Caco-2 (cell line): ENCODE data around the gene CHRM2. TPM values are rescaled to one million over a fixed set of nuclear protein-coding genes. Genes with fewer than 3 reads are reported as not detected.

Experiments
- BruUV-seq: library from RNA; stranded (reverse); fragments of 400-500 nt; replicated peaks from 2 replicates; lab custom pipeline; 2021; lab: Mats Ljungman, UMichigan
- CTCF ChIA-PET: fragments of 300-600 bp; sonication (Branson Sonifier 250); formaldehyde crosslinking; loops from one replicate; lab custom pipeline; 2022; ENCODE audit warnings: antibody characterized with exemption; lab: Charles Lee
- POLR2A ChIA-PET: fragments of 300-600 bp; sonication (Branson Sonifier 250); formaldehyde crosslinking; loops from one replicate; lab custom pipeline; 2022; ENCODE audit warnings: antibody characterized with exemption; lab: Charles Lee
- DNase-seq, 2 experiments: peaks; one replicate each; pipeline versions ENCODE4 v3.0.0 to v3.0.0-alpha.2; 2020 to 2022
- H3K27me3 ChIP-seq: replicated peaks from 2 replicates; pipeline ENCODE4 v1.6.0; 2011; ENCODE audit warnings: low read length; ENCODE audit not compliant: control insufficient read depth, insufficient read depth
- H3K36me3 ChIP-seq: 2 replicates; pipeline ENCODE4 v1.5.1; 2011; ENCODE audit warnings: low read length; ENCODE audit not compliant: control insufficient read depth, insufficient read depth
- H3K4me1 ChIP-seq: fragments of 250-450 bp; sonication (Bioruptor Pico); 2 replicates; pipeline ENCODE4 v1.5.1; 2020; ENCODE audit warnings: mild to moderate bottlenecking
- H3K4me3 ChIP-seq: 2 replicates; pipeline ENCODE4 v1.5.1; 2011; ENCODE audit warnings: low read depth, mild to moderate bottlenecking, control low read depth, low read length
- H3K9me3 ChIP-seq: fragments of 250-450 bp; sonication (Bioruptor Pico); 2 replicates; pipeline ENCODE4 v1.5.1; 2020; ENCODE audit warnings: mild to moderate bottlenecking, moderate library complexity
- H3K27ac Mint-ChIP-seq: one replicate; pipeline ENCODE4 v1.8.0; 2022; ENCODE audit warnings: mixed read lengths; ENCODE audit not compliant: unreplicated experiment
- H3K27me3 Mint-ChIP-seq: one replicate; pipeline ENCODE4 v1.8.0; 2022; ENCODE audit warnings: mixed read lengths; ENCODE audit not compliant: insufficient read depth, unreplicated experiment
- H3K36me3 Mint-ChIP-seq: one replicate; pipeline ENCODE4 v1.8.0; 2022; ENCODE audit warnings: mild to moderate bottlenecking, mixed read lengths; ENCODE audit not compliant: insufficient read depth, unreplicated experiment
- H3K4me1 Mint-ChIP-seq: one replicate; pipeline ENCODE4 v1.8.0; 2022; ENCODE audit warnings: low read depth, mixed read lengths; ENCODE audit not compliant: unreplicated experiment
- H3K4me3 Mint-ChIP-seq: one replicate; pipeline ENCODE4 v1.8.0; 2022; ENCODE audit warnings: mild to moderate bottlenecking, moderate library complexity, mixed read lengths; ENCODE audit not compliant: unreplicated experiment
- H3K9me3 Mint-ChIP-seq: one replicate; pipeline ENCODE4 v1.8.0; 2022; ENCODE audit warnings: mixed read lengths; ENCODE audit not compliant: unreplicated experiment
- CTCF ChIP-seq, 2 experiments: fragments of 200-600 bp in 1 of 2; IDR thresholded peaks; 1 replicate in 1 of 2; 2 replicates in 1 of 2; pipeline versions ENCODE4 v1.5.1 to v1.8.0; 2011 to 2022; ENCODE audit warnings: antibody characterized with exemption in 1 of 2, control low read depth in 1 of 2, inconsistent platforms in 1 of 2, low read depth in 1 of 2, low read length in 1 of 2, mild to moderate bottlenecking in 1 of 2, moderate library complexity in 1 of 2; ENCODE audit not compliant: insufficient read depth in 1 of 2, severe bottlenecking in 1 of 2, unreplicated experiment in 1 of 2
- intact Hi-C: fragments of 100-400 bp; cut with micrococcal nuclease; formaldehyde crosslinking; loops from one replicate; pipeline ENCODE4 v1.10.0; 2022; ENCODE audit not compliant: unreplicated experiment
- total RNA-seq: library from RNA; stranded (reverse); gene quantifications from 2 replicates; pipeline ENCODE4 v1.2.3, GENCODE V29; 2022

Gene CHRM2
- total RNA-seq, 1 experiment from 2014 or later: not detected

- H3K27me3 Mint-ChIP-seq: no peaks in the 10 kb centered on the region
- Histone ChIP-seq H3K27me3 (no peaks in the 10 kb centered on the region), H3K4me1 (no peaks in the 10 kb centered on the region), H3K9me3 (no peaks in the 10 kb centered on the region), H3K36me3 (no peaks in the 10 kb centered on the region), H3K4me3 (no peak overlapping the region)
- H3K36me3 Mint-ChIP-seq: no peaks in the 10 kb centered on the region
- H3K9me3 Mint-ChIP-seq: no peaks in the 10 kb centered on the region
- no peaks in the 10 kb centered on the region for H3K4me1 Mint-ChIP-seq
- CTCF ChIA-PET: no interaction called here
- POLR2A ChIA-PET: no interaction called here
- no peak overlapping the region for H3K27ac Mint-ChIP-seq
- BruUV-seq: no TSS peak
- no peak overlapping the region for H3K4me3 Mint-ChIP-seq
- intact Hi-C loops: no loop called here
- DNase-seq: no peak
- TF ChIP-seq CTCF (IDR thresholded peaks at IDR 0.05; ENCODE audit: insufficient read depth in 1 of 2, low read depth in 1 of 2, low read length in 1 of 2, severe bottlenecking in 1 of 2, unreplicated experiment in 1 of 2): no peak
Measured at GRCh38 chr7:137018468-137018867, 150.0 kb downstream of the CHRM2 start.

- H3K36me3 ChIP-seq: no peaks in the 10 kb centered on the region
- Mint-ChIP-seq H3K27ac (no peak overlapping the region), H3K36me3 (no peaks in the 10 kb centered on the region), H3K4me1 (no peaks in the 10 kb centered on the region), H3K9me3 (no peaks in the 10 kb centered on the region), H3K4me3 (no peak overlapping the region), H3K27me3 (no peaks in the 10 kb centered on the region)
- ChIA-PET CTCF (no interaction called here), POLR2A (no interaction called here)
- no peaks in the 10 kb centered on the region for H3K9me3 ChIP-seq
- intact Hi-C loops: no loop called here
- no peaks in the 10 kb centered on the region for H3K4me1 ChIP-seq
- TF ChIP-seq CTCF (IDR thresholded peaks at IDR 0.05; ENCODE audit: insufficient read depth in 1 of 2, low read depth in 1 of 2, low read length in 1 of 2, severe bottlenecking in 1 of 2, unreplicated experiment in 1 of 2): no peak
- no peak overlapping the region for H3K4me3 ChIP-seq
- no TSS peak for BruUV-seq
- H3K27me3 ChIP-seq: no peaks in the 10 kb centered on the region
- no peak for DNase-seq
Measured at GRCh38 chr7:137020351-137020750, 151.9 kb downstream of the CHRM2 start.

GRCh38 chr7:137025469-137026175, 157.2 kb downstream of the CHRM2 start:
- CTCF ChIA-PET: no interaction called here
- POLR2A ChIA-PET: no interaction called here
- no peak for DNase-seq
- no peak for TF ChIP-seq CTCF (IDR thresholded peaks at IDR 0.05; ENCODE audit: insufficient read depth in 1 of 2, low read depth in 1 of 2, low read length in 1 of 2, severe bottlenecking in 1 of 2, unreplicated experiment in 1 of 2)
- no peaks in the 10 kb centered on the region for H3K4me1 Mint-ChIP-seq
- BruUV-seq: no TSS peak
- Histone ChIP-seq H3K27me3 (no peaks in the 10 kb centered on the region), H3K9me3 (no peaks in the 10 kb centered on the region), H3K4me3 (no peak overlapping the region), H3K4me1 (no peaks in the 10 kb centered on the region), H3K36me3 (no peaks in the 10 kb centered on the region)
- H3K27ac Mint-ChIP-seq: no peak overlapping the region
- no peak overlapping the region for H3K4me3 Mint-ChIP-seq
- H3K9me3 Mint-ChIP-seq: no peaks in the 10 kb centered on the region
- H3K27me3 Mint-ChIP-seq: no peaks in the 10 kb centered on the region
- H3K36me3 Mint-ChIP-seq: no peaks in the 10 kb centered on the region
- intact Hi-C loops: no loop called here
